WERI-Rb-1 (cell line): ENCODE data around the gene DUSP12.

Experiments used
- DNase-seq: peaks from one replicate; pipeline ENCODE4 v3.0.0-alpha.2; 2020
- H3K27ac ChIP-seq: fragments of 250-450 bp; sonication (Bioruptor Pico); 2 replicates; pipeline ENCODE4 v1.5.1; 2020; ENCODE audit warnings: mild to moderate bottlenecking, moderate library complexity
- H3K27me3 ChIP-seq: fragments of 250-450 bp; sonication (Bioruptor Pico); 2 replicates; pipeline ENCODE4 v1.5.1; 2021; ENCODE audit warnings: mild to moderate bottlenecking, low read depth, moderate library complexity; ENCODE audit not compliant: insufficient read depth, severe bottlenecking
- H3K36me3 ChIP-seq: fragments of 250-450 bp; sonication (Bioruptor Pico); 2 replicates; pipeline ENCODE4 v1.5.1; 2020; ENCODE audit warnings: mild to moderate bottlenecking, moderate library complexity
- H3K4me3 ChIP-seq: 2 replicates; pipeline ENCODE4 v1.5.1; 2011; ENCODE audit warnings: low read depth, mild to moderate bottlenecking, control low read depth, low read length
- H3K9me3 ChIP-seq: fragments of 250-450 bp; sonication (Bioruptor Pico); 2 replicates; pipeline ENCODE4 v1.5.1; 2021; ENCODE audit warnings: mild to moderate bottlenecking, moderate library complexity; ENCODE audit not compliant: severe bottlenecking
- TF ChIP-seq, protein P1 (sequence below): IDR thresholded peaks from 2 replicates; pipeline ENCODE4 v1.5.1; 2011; ENCODE audit warnings: low read depth, mild to moderate bottlenecking, control low read depth, inconsistent platforms, low read length

Gene DUSP12

DNA sequence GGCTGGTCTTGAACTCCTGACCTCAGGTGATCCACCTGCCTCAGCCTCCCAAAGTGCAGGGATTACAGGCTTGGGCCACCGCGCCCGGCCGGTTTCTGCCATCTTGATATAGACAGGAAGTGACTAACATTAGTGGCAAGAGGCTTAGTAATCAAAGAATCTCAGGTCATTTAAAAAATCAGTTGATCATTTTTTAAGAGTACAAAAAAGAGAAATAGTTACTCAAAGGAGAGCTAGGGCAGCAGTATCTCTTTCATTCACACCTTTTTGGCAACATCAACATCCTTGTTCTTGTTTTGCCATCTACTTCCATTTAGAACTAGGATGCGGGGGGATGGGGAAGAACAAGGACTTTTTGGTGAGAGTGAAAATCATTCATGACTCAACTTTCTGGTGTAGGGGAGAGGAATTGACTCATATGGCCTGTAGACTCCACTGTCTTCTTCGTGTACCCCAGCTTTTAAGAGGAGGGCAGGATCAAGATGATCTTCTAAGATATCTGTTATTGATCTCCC is 19.5 kb upstream of the DUSP12 start:
- H3K4me3 ChIP-seq = no peak overlapping the region
- peaks cover 99% of the 10 kb centered on the region for H3K27me3 ChIP-seq
- TF ChIP-seq, protein P1, sequence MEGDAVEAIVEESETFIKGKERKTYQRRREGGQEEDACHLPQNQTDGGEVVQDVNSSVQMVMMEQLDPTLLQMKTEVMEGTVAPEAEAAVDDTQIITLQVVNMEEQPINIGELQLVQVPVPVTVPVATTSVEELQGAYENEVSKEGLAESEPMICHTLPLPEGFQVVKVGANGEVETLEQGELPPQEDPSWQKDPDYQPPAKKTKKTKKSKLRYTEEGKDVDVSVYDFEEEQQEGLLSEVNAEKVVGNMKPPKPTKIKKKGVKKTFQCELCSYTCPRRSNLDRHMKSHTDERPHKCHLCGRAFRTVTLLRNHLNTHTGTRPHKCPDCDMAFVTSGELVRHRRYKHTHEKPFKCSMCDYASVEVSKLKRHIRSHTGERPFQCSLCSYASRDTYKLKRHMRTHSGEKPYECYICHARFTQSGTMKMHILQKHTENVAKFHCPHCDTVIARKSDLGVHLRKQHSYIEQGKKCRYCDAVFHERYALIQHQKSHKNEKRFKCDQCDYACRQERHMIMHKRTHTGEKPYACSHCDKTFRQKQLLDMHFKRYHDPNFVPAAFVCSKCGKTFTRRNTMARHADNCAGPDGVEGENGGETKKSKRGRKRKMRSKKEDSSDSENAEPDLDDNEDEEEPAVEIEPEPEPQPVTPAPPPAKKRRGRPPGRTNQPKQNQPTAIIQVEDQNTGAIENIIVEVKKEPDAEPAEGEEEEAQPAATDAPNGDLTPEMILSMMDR = no peak
- DNase-seq = no peak
- no peaks in the 10 kb centered on the region for H3K9me3 ChIP-seq
- no peaks in the 10 kb centered on the region; the same call in 1 of the 2 replicates for H3K36me3 ChIP-seq
- H3K27ac ChIP-seq = no peak overlapping the region

DNA sequence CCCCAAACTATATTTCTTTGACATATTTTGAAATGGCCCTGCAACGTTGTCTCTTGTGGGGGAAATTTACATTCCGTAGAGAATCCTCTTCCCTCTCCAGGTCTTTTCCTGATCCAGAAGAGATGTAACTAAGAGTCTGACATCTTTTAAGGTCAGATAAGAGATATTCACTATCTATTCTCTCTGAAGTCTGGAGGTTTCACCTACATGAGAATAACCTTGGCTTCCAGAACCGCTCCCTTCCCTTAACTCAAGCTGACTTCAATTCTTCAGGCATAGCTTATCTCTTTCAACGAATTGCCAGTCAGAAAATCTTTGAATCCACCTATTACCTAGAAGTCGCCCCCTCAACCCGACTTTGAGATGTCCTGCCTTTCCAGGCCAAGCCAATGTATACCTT is 18.3 kb upstream of the DUSP12 start:
- TF ChIP-seq, protein P1 = no peak
- H3K27me3 ChIP-seq = peaks cover 99% of the 10 kb centered on the region
- no peaks in the 10 kb centered on the region for H3K9me3 ChIP-seq
- no peak overlapping the region for H3K4me3 ChIP-seq
- DNase-seq = no peak
- H3K27ac ChIP-seq = no peak overlapping the region
- H3K36me3 ChIP-seq = no peaks in the 10 kb centered on the region; the same call in 1 of the 2 replicates

DNA sequence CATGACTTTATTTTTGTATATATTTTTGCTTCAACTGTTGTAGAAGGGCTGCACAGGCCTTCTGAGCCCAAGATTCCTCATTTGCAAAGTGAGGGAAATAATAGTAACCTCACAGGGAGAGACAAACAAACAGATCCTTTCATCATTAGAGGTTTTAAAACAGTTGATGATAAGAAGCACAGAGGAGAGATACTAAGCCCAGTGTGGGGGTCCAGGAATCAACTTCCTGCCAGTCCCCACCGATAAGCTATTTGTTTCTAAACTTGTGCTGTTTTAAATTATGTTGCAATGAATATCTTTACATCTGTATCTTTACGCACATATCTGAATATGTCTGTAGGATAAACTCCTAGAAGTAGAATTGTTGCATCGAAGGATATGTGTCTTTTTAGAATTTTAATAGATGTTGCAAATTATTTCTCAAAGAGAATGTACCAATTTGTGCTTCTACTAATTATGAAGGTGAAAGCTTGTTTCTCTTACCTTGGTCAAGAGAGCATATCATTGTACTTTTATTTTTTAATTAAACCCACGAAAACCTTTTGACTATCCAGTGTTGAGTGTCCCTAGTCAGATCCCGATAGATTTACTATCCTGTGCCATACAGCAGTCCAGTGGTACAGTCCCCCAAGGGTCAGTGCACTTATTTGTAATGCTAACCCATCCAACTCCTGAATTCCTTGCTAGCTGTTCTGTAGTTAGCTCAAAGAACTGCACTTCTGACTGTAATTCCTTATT is 17.4 kb upstream of the DUSP12 start:
- no peaks in the 10 kb centered on the region for H3K9me3 ChIP-seq
- TF ChIP-seq, protein P1 = no peak
- no peaks in the 10 kb centered on the region for H3K36me3 ChIP-seq
- H3K4me3 ChIP-seq = no peak overlapping the region
- DNase-seq = no peak
- peaks cover 100% of the 10 kb centered on the region for H3K27me3 ChIP-seq
- H3K27ac ChIP-seq = no peak overlapping the region

DNA sequence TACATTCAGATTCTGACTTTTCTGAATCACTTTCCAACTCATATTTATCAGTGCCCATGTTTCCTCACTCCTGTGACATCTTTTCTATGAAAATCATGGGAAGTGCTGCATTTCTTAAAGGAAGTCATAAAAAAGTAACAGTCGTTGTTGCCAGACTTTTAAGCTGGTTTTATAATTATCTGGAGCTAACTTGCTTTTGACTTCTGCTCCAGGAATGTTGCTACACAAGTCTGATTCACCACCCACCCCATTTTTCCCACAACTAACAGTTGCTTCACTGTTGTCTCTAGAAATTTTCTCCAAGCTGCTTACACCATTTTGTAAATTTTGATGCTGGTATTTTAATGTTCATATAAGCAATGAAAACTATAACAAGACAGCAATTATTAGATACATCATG is 16.1 kb upstream of the DUSP12 start:
- Histone ChIP-seq H3K27ac (no peak overlapping the region), H3K4me3 (no peak overlapping the region), H3K36me3 (no peaks in the 10 kb centered on the region), H3K9me3 (no peaks in the 10 kb centered on the region), H3K27me3 (peaks cover 100% of the 10 kb centered on the region)
- TF ChIP-seq, protein P1 = no peak
- DNase-seq = no peak

DNA sequence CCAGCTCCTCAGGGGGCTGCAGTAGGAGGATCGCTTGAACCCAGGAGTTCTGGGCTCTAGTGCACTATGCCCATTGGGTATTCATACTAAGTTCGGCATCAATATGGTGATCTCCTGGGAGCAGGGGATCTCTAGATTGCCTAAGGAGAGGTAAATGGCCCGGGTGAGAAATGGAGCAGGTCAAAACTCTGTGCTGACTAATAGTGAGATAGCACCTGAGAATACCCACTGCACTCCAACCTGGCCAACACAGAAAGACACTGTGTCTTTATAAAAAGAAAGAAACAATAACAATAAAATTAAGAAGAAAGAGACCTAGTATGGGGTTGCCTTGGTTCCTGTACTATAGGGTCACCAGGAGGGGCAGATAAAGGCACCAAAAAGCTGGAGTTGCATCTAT is 13.7 kb upstream of the DUSP12 start:
- Histone ChIP-seq H3K27ac (no peak overlapping the region), H3K27me3 (peaks cover 100% of the 10 kb centered on the region), H3K4me3 (no peak overlapping the region)

More for the DNA sequence above, 13.7 kb upstream of the DUSP12 start:
- DNase-seq = no peak
- H3K36me3 ChIP-seq = no peaks in the 10 kb centered on the region
- no peaks in the 10 kb centered on the region for H3K9me3 ChIP-seq
- TF ChIP-seq, protein P1 = no peak
